T follicular helper cell (primary cell): ENCODE measurements around the gene TMEM204.
"Not testable (repeated sequence)": the region's sequence is repeated elsewhere in the genome, so short reads cannot be mapped to it uniquely, and the experiment has no call there.

Experiments
- DNase-seq: peaks from one replicate; pipeline ENCODE4 v3.0.0-alpha.2; 2020; ENCODE audit warnings: low read depth

The TMEM204 gene

GRCh38 chr16:1592446-1592845, 59.0 kb downstream of the TMEM204 start:
- DNase-seq = no peak

GRCh38 chr16:1595511-1595910, 62.0 kb downstream of the TMEM204 start:
- DNase-seq = not testable (repeated sequence)

GRCh38 chr16:1596516-1596915, 63.0 kb downstream of the TMEM204 start:
- DNase-seq = no peak

- no peak for DNase-seq
Observed at GRCh38 chr16:1597154-1597553, 63.7 kb downstream of the TMEM204 start.

- no peak for DNase-seq
Observed at GRCh38 chr16:1601031-1601430, 67.6 kb downstream of the TMEM204 start.

- DNase-seq = no peak
Observed at GRCh38 chr16:1601489-1601888, 68.0 kb downstream of the TMEM204 start.

GRCh38 chr16:1602285-1602684, 68.8 kb downstream of the TMEM204 start:
- no peak for DNase-seq
